ENCODE measurements around the gene TSFM. TPM values are rescaled to one million over a fixed set of nuclear protein-coding genes. Genes with fewer than 3 reads are reported as not detected.

The TSFM gene
- total RNA-seq = 10 to 100 TPM; 37.6 to 47.5 (median 40.1) TPM

- peak; percentile 96 for ATAC-seq
Observed at GRCh38 chr12:57782608-57783465, at the start of gene TSFM. TSS of gene TSFM (plus strand) at chr12:57782787. CDS start at chr12:57782802, 15 bp downstream.

DNA sequence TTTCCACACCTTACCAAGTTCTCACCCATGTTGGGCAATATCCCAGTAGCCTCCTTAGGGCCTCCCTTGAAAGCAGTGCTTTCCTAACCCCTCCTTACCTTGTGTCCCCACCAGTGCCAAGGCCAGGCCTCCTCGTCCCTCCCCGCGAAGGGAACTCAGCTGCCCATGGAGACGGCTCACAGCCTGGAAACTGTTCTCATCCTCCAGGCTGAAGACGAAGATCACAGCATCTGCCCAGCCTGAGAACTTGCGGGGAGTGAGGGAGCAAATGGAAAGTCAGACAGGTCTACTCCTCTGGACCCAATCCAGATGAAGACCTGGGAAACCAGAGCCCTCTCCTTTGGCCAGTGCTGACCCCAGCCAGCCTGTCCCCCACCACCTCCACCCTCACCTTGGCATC lies 48.7 kb upstream of the TSFM start:
- no peaks in the 10 kb centered on the region for H3K36me3 ChIP-seq
- no peak overlapping the region for H3K4me3 ChIP-seq
- in situ Hi-C loops (cut with MboI; ENCODE audit: low sequenced_read_pairs in 4 of 4) = no loop called here
- TF ChIP-seq, protein P1, sequence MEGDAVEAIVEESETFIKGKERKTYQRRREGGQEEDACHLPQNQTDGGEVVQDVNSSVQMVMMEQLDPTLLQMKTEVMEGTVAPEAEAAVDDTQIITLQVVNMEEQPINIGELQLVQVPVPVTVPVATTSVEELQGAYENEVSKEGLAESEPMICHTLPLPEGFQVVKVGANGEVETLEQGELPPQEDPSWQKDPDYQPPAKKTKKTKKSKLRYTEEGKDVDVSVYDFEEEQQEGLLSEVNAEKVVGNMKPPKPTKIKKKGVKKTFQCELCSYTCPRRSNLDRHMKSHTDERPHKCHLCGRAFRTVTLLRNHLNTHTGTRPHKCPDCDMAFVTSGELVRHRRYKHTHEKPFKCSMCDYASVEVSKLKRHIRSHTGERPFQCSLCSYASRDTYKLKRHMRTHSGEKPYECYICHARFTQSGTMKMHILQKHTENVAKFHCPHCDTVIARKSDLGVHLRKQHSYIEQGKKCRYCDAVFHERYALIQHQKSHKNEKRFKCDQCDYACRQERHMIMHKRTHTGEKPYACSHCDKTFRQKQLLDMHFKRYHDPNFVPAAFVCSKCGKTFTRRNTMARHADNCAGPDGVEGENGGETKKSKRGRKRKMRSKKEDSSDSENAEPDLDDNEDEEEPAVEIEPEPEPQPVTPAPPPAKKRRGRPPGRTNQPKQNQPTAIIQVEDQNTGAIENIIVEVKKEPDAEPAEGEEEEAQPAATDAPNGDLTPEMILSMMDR (IDR thresholded peaks at IDR 0.05 in 4 of 5, conservative IDR thresholded peaks at IDR 0.05 in 1 of 5) = no peak
- no peak for TF ChIP-seq POLR2A (IDR thresholded peaks at IDR 0.05)
- no peaks in the 10 kb centered on the region for H3K9me3 ChIP-seq
- H3K27me3 ChIP-seq = peaks cover 39 to 44% (median 43%) of the 10 kb centered on the region in 3 donors
- peaks cover 7 to 25% of the 10 kb centered on the region in 2 donors for H3K4me1 ChIP-seq
- ATAC-seq (no peak), DNase-seq (no peak)
- no peak overlapping the region for H3K27ac ChIP-seq
- intact Hi-C loops (cut with DNase I; ENCODE audit: low total_unique reads) = no loop called here

More at GRCh38 chr12:57782608-57783465, at the start of gene TSFM:
- in situ Hi-C loops (cut with MboI; ENCODE audit: low sequenced_read_pairs in 4 of 4) = loop anchor here in 1 of 4 donors (5.0 kb wide), 1 partner anchor 124 kb away; no protein-coding TSS in a partner anchor
- peak within 1 kb of the TSS; percentile 89 to 98 (median 94) for H3K4me3 ChIP-seq
- intact Hi-C loops (cut with DNase I; ENCODE audit: low total_unique reads) = loop anchor here (1.0 to 5.0 kb wide), 4 partner anchors 11 to 122 kb away; partner anchors contain the start of genes EEF1AKMT3, METTL1 and TSPAN31
- H3K36me3 ChIP-seq = peaks cover 3 to 32% of the 10 kb centered on the region in 2 donors
- H3K27me3 ChIP-seq = no peaks in the 10 kb centered on the region
- H3K27ac ChIP-seq = peak within 1 kb of the TSS; percentile 80 to 89 (median 85)
- TF ChIP-seq, protein P1 (IDR thresholded peaks at IDR 0.05 in 4 of 5, conservative IDR thresholded peaks at IDR 0.05 in 1 of 5) = peak; percentile 95 to 99 (median 97)
- TF ChIP-seq POLR2A (IDR thresholded peaks at IDR 0.05) = peak; percentile 56 to 75
- DNase-seq = peak; percentile 93 to 94
- no peaks in the 10 kb centered on the region for H3K9me3 ChIP-seq
- peaks cover 9 to 15% of the 10 kb centered on the region in 2 donors for H3K4me1 ChIP-seq

DNA sequence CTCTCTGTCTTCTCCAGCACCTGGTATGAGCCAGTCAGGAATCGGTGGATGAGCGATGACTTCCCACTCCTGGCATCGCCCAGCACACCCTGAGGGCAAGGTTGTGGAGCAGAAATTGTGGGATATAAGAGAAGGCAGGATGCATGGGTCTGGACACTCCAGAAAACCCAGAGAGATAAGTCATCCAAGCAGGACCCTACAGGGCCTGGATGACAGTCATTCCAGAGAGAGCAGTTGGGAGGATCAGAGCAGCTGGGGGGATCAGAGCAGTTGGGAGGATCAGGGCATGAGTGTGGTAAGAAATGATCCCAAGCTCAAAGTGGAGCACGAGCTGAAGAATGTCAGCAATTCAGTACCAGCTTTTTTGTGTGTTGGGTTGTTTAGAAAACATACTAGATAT lies 48.0 kb upstream of the TSFM start:
- Histone ChIP-seq H3K27me3 (peaks cover 45 to 49% (median 46%) of the 10 kb centered on the region in 3 donors), H3K4me3 (no peak overlapping the region), H3K36me3 (no peaks in the 10 kb centered on the region), H3K9me3 (no peaks in the 10 kb centered on the region), H3K27ac (no peak overlapping the region), H3K4me1 (peaks cover 7 to 27% of the 10 kb centered on the region in 2 donors)
- in situ Hi-C loops (cut with MboI; ENCODE audit: low sequenced_read_pairs in 4 of 4) (no loop called here), intact Hi-C loops (cut with DNase I; ENCODE audit: low total_unique reads) (no loop called here)
- TF ChIP-seq, protein P1 (IDR thresholded peaks at IDR 0.05 in 4 of 5, conservative IDR thresholded peaks at IDR 0.05 in 1 of 5) = no peak
- no peak for TF ChIP-seq POLR2A (IDR thresholded peaks at IDR 0.05)
- ATAC-seq (no peak), DNase-seq (no peak)

DNA sequence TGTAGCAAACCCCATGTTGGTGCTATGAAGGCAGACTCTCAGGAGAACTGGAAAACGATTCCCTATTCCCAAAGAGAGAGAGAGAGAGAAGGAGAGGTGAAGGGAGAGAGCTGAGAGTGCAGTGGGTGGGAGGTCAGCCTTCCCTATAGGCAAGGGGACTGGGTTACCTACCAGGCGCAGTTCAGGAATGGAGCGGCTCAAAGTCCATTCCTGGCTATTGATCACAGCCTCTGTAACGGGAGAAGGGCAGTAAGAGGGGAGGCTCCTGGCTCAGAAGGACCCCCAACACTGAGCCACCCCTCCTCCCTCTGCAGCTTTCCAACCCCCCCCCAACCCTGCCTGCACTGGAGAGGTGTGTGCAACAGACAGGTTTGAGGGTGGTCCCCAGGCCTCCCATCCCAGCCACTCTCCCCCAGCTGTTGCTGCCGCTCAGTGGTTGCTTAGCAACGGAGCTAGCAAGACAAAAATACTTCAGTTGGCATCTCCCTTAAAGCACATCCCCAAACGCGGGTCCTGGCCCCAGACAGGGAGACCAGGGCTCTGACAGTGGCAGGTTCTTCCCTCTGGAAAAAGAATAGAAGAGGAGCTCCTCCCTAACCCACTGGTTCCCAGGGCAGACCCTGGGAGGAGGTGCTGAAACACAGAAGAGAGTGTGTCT lies 47.3 kb upstream of the TSFM start:
- peak in 1 of 2 donors; percentile 13 for ATAC-seq

More for the DNA sequence above, 47.3 kb upstream of the TSFM start:
- intact Hi-C loops (cut with DNase I; ENCODE audit: low total_unique reads) (no loop called here), in situ Hi-C loops (cut with MboI; ENCODE audit: low sequenced_read_pairs in 4 of 4) (no loop called here)
- no peaks in the 10 kb centered on the region for H3K36me3 ChIP-seq
- peaks cover 7 to 27% of the 10 kb centered on the region in 2 donors for H3K4me1 ChIP-seq
- H3K9me3 ChIP-seq = no peaks in the 10 kb centered on the region
- no peak for TF ChIP-seq POLR2A (IDR thresholded peaks at IDR 0.05)
- TF ChIP-seq, protein P1 (IDR thresholded peaks at IDR 0.05 in 4 of 5, conservative IDR thresholded peaks at IDR 0.05 in 1 of 5) = no peak
- no peak for DNase-seq
- H3K27me3 ChIP-seq = peaks cover 46 to 53% (median 52%) of the 10 kb centered on the region in 3 donors
- peak overlapping the region in 2 of 4 donors; percentile 35 to 38 for H3K27ac ChIP-seq
- H3K4me3 ChIP-seq = peak overlapping the region in 3 of 4 donors; percentile 4 to 47 (median 13)
